ENCODE data around the gene HMGN2.

Gene HMGN2

DNA sequence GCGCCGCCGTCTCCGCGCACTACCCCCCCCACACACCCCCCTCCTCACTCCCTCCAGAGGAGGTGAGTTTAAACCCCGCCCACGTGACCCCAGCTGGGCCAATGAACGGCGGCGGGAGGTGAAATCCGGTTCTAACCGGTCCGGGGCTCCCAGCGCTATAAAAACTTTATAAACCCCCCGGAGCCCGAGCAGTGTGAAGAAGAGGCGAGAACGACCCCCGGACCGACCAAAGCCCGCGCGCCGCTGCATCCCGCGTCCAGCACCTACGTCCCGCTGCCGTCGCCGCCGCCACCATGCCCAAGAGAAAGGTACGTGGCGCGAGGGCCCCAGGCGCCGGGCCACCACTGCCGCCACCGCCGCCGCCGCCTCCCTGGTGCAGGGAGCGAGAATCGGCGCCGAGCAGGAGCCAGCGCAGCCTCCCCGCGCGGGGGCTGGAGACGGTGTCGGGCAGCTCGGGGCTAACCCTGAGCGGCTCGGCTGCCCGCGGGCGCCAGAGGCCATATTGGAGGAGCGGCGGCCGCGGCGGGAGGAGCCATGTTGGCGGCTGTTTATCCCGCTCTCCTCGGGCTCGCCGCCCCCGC is at the start of gene HMGN2:
Gene HMGN2 (plus strand): TSS at position 121 of the 581 bp plus-strand sequence. CDS start 173 bp downstream, at position 294.
- TF ChIP-seq, protein P1, sequence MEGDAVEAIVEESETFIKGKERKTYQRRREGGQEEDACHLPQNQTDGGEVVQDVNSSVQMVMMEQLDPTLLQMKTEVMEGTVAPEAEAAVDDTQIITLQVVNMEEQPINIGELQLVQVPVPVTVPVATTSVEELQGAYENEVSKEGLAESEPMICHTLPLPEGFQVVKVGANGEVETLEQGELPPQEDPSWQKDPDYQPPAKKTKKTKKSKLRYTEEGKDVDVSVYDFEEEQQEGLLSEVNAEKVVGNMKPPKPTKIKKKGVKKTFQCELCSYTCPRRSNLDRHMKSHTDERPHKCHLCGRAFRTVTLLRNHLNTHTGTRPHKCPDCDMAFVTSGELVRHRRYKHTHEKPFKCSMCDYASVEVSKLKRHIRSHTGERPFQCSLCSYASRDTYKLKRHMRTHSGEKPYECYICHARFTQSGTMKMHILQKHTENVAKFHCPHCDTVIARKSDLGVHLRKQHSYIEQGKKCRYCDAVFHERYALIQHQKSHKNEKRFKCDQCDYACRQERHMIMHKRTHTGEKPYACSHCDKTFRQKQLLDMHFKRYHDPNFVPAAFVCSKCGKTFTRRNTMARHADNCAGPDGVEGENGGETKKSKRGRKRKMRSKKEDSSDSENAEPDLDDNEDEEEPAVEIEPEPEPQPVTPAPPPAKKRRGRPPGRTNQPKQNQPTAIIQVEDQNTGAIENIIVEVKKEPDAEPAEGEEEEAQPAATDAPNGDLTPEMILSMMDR (conservative IDR thresholded peaks at IDR 0.05; ENCODE audit: low read depth, low read length), result no peak
- DNase-seq (ENCODE audit: low read depth), result peak; percentile 37
- peak within 1 kb of the TSS; percentile 67 for H3K4me3 ChIP-seq (ENCODE audit: low read length)

- TF ChIP-seq, protein P1 (conservative IDR thresholded peaks at IDR 0.05; ENCODE audit: low read depth, low read length), result no peak
Measured at GRCh38 chr1:26429721-26430120, 42.5 kb upstream of the HMGN2 start.

DNA sequence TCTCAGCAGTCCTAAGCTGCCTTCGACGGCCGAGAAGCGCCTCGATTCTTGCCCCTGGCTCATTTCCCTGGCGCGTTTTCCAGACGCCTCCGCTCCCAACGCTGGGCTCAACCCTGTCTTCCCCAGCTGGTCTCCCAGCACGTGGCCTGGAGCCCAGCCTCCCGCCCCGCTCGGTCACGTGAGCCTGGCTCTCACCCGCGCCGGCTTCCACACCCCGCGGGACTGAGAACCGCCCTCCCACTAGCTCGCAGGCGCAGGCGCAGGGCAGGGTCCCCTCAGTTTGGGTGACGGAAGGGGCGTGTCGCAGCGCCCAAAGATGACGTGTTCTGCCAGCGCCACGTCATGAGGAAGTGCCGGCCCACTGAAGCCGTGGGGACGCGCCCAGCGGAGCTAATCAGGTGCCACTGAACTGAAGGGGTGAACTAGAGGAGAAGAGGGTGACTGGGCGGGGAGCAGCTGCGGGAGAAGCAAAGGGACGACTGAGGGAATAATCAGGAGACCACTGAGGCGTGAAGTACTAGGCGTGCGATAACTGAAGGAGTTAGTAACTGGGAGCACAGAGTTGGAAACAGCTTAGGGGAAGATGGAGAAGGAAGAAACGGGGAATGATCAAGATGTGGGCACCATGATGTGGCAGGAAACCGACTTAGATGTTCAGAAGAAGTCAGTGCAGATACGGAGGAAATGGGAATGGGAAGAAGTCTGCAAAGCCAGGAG is 40.1 kb upstream of the HMGN2 start, which contains the start of gene DHDDS:
Gene DHDDS (plus strand): TSS at position 343 of the 717 bp plus-strand sequence. CDS start 625 bp downstream, outside the sequence.
- TF ChIP-seq, protein P1 (conservative IDR thresholded peaks at IDR 0.05; ENCODE audit: low read depth, low read length), result no peak
- H3K4me3 ChIP-seq (ENCODE audit: low read length), result peak within 1 kb of the TSS; percentile 71
- peak; percentile 88 for DNase-seq (ENCODE audit: low read depth)

More at GRCh38 chr1:26429721-26430120, 42.5 kb upstream of the HMGN2 start:
- DNase-seq (ENCODE audit: low read depth), result peak; percentile 38
- H3K4me3 ChIP-seq (ENCODE audit: low read length), result no peak overlapping the region

- TF ChIP-seq, protein P1 (conservative IDR thresholded peaks at IDR 0.05; ENCODE audit: low read depth, low read length), result no peak
- DNase-seq (ENCODE audit: low read depth), result no peak
- peak overlapping the region; percentile 71 for H3K4me3 ChIP-seq (ENCODE audit: low read length)
Measured at GRCh38 chr1:26432793-26433192, 39.4 kb upstream of the HMGN2 start.

DNA sequence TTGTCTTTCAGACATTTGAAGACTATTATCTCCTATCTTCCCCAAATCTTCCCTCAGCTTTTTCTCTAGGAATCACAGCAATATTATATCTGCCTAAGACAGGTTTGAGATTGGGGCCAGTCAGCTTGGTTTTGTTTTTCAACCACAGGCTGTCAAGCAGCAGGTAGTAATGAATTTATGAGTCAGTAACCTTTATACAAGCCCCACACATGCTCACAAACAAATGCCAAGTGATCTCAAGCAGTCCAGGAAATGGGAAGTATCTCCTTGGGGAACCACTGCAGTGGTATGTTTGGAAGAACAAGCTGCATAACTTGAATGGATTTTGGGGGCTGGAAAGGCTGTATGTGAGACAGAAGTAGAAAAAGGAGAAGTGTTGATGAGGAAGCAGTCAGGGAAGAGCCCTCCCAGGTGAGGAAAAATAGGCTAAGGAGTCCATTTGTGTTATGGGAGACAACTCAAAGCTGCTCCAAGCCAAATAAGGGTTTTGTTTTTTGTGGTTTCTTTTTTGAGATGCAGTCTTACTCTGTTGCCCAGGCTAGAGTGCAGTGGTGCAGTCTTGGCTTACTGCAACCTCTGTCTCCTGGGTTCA is 38.0 kb upstream of the HMGN2 start:
- TF ChIP-seq, protein P1 (conservative IDR thresholded peaks at IDR 0.05; ENCODE audit: low read depth, low read length), result no peak
- H3K4me3 ChIP-seq (ENCODE audit: low read length), result no peak overlapping the region
- no peak for DNase-seq (ENCODE audit: low read depth)

DNA sequence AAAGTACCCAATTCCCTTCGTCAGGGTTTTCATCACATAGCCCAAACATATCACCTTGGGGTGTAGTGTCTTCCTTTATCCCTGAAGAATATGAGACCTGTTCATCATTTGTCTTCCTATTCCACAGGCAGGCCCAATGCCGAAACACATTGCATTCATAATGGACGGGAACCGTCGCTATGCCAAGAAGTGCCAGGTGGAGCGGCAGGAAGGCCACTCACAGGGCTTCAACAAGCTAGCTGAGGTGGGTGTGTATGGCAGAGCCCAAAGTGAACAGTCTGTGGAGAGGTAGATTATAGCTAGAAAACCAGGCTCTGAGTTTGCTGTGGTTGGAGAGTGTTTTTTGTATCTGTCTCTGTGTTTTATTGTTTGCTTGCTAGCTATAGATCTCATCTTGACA is 34.2 kb upstream of the HMGN2 start:
- H3K4me3 ChIP-seq (ENCODE audit: low read length), result no peak overlapping the region
- no peak for DNase-seq (ENCODE audit: low read depth)
- TF ChIP-seq, protein P1 (conservative IDR thresholded peaks at IDR 0.05; ENCODE audit: low read depth, low read length), result no peak

Measured in retinal pigment epithelial cell (primary cell).